SK-N-SH (cell line): Measurements from ENCODE around the gene INTS6. TPM values are rescaled to one million over a fixed set of nuclear protein-coding genes. Genes with fewer than 3 reads are reported as not detected.

Experiments used
- CTCF ChIA-PET: fragments of 300-600, 350-600 bp; formaldehyde crosslinking; extraction: SDS; loops from one replicate; lab custom pipeline; 2021; lab: Yijun Ruan, JAX
- POLR2A ChIA-PET: fragments of 350-600 bp; sonication (Branson Sonifier 250); formaldehyde crosslinking; extraction: SDS; loops from one replicate; lab custom pipeline; 2020; ENCODE audit warnings: antibody characterized with exemption, inconsistent platforms; lab: Yijun Ruan, JAX
- DNase-seq: peaks from one replicate; pipeline ENCODE4 v3.0.0; 2012
- H2AFZ ChIP-seq: fragments of 200-600 bp; sonication (generic); 2 replicates; pipeline ENCODE4 v1.8.1; 2016; ENCODE audit warnings: antibody characterized with exemption, mild to moderate bottlenecking, low read depth
- H3F3A ChIP-seq: fragments of 200-600 bp; sonication (generic); replicated peaks from 2 replicates; pipeline ENCODE3; 2016; ENCODE audit warnings: antibody characterized with exemption, mild to moderate bottlenecking; ENCODE audit not compliant: insufficient read depth
- H3K27ac ChIP-seq, 2 experiments: fragments of 200-500 bp in 1 of 2; fragments of 200-600 bp in 1 of 2; sonication (Bioruptor generic) in 1 of 2; sonication (generic), shearing (Covaris generic) in 1 of 2; 2 replicates each; pipeline versions ENCODE4 v1.5.1 to v1.6.1; 2014 to 2016; ENCODE audit warnings: low read depth in 2 of 2, inconsistent platforms in 1 of 2, low read length in 1 of 2, mild to moderate bottlenecking in 1 of 2, mixed read lengths in 1 of 2
- H3K27me3 ChIP-seq: fragments of 200-600 bp; sonication (generic), shearing (Covaris generic); 2 replicates; pipeline ENCODE4 v1.6.1; 2016; ENCODE audit warnings: mixed run types; ENCODE audit not compliant: insufficient read depth
- H3K36me3 ChIP-seq, 2 experiments: fragments of 200-500 bp in 1 of 2; fragments of 200-600 bp in 1 of 2; sonication (Bioruptor generic) in 1 of 2; sonication (generic) in 1 of 2; replicated peaks in 1 of 2; 2 replicates each; pipeline versions ENCODE3 to v1.5.1; 2014 to 2016; ENCODE audit warnings: low read length in 1 of 2, mild to moderate bottlenecking in 1 of 2; ENCODE audit not compliant: insufficient read depth in 2 of 2, control insufficient read depth in 1 of 2
- H3K4me1 ChIP-seq, 2 experiments: fragments of 200-500 bp in 1 of 2; fragments of 200-600 bp in 1 of 2; sonication (Bioruptor generic) in 1 of 2; sonication (generic), shearing (Covaris generic) in 1 of 2; 2 replicates each; pipeline versions ENCODE4 v1.5.1 to v1.6.1; 2014 to 2016; ENCODE audit warnings: low read depth in 1 of 2, low read length in 1 of 2, mixed run types in 1 of 2; ENCODE audit not compliant: insufficient read depth in 2 of 2, control insufficient read depth in 1 of 2
- H3K4me2 ChIP-seq: fragments of 200-600 bp; sonication (generic), shearing (Covaris generic); 2 replicates; pipeline ENCODE4 v1.6.1; 2017; ENCODE audit warnings: mixed run types
- H3K4me3 ChIP-seq, 2 experiments: fragments of 200-500 bp in 1 of 2; fragments of 200-600 bp in 1 of 2; sonication (Bioruptor generic) in 1 of 2; sonication (generic), shearing (Covaris generic) in 1 of 2; 2 replicates each; pipeline versions ENCODE4 v1.5.1 to v1.8.1; 2014 to 2016; ENCODE audit warnings: low read depth in 2 of 2, inconsistent platforms in 1 of 2, low read length in 1 of 2, mild to moderate bottlenecking in 1 of 2, mixed read lengths in 1 of 2, moderate library complexity in 1 of 2
- H3K79me2 ChIP-seq: fragments of 200-600 bp; sonication (generic); 2 replicates; pipeline ENCODE4 v1.8.1; 2017; ENCODE audit warnings: mild to moderate bottlenecking; ENCODE audit not compliant: insufficient read depth
- H3K9ac ChIP-seq: fragments of 200-600 bp; sonication (generic); 2 replicates; pipeline ENCODE4 v1.6.1; 2017; ENCODE audit warnings: mixed run types
- H3K9me2 ChIP-seq: fragments of 200-600 bp; sonication (generic); 2 replicates; pipeline ENCODE4 v1.6.1; 2017; ENCODE audit warnings: mixed run types
- H3K9me3 ChIP-seq: fragments of 200-600 bp; sonication (generic); 2 replicates; pipeline ENCODE4 v1.6.1; 2017; ENCODE audit warnings: mixed run types, mild to moderate bottlenecking, moderate library complexity
- H4K20me1 ChIP-seq: fragments of 200-600 bp; sonication (generic); 2 replicates; pipeline ENCODE4 v1.6.1; 2017; ENCODE audit warnings: mild to moderate bottlenecking, mixed run types; ENCODE audit not compliant: insufficient read depth
- CTCF ChIP-seq: fragments of 200-600 bp; sonication (generic); IDR thresholded peaks from 2 replicates; pipeline ENCODE4 v1.6.1; 2017; ENCODE audit warnings: antibody characterized with exemption, mild to moderate bottlenecking, moderate library complexity
- ELF1 ChIP-seq: IDR thresholded peaks from 2 replicates; pipeline ENCODE4 v1.4.0; 2012
- FOSL2 ChIP-seq: IDR thresholded peaks from 2 replicates; pipeline ENCODE4 v1.4.0; 2012; ENCODE audit warnings: low read depth, mild to moderate bottlenecking, moderate library complexity, borderline replicate concordance
- FOXM1 ChIP-seq: IDR thresholded peaks from 2 replicates; pipeline ENCODE4 v1.4.0; 2012; ENCODE audit warnings: low read depth, mild to moderate bottlenecking
- GABPA ChIP-seq: IDR thresholded peaks from 2 replicates; pipeline ENCODE4 v1.4.0; 2012; ENCODE audit warnings: low read depth, mild to moderate bottlenecking
- GATA2 ChIP-seq: sonication (generic); formaldehyde crosslinking; IDR thresholded peaks from 2 replicates; pipeline ENCODE4 v1.5.0; 2020; ENCODE audit warnings: mild to moderate bottlenecking, missing genetic modification reagents
- IRF3 ChIP-seq: fragments of 150-350 bp; IDR thresholded peaks from 2 replicates; pipeline ENCODE4 v1.6.1; 2016; ENCODE audit warnings: mild to moderate bottlenecking, low read depth, low read length
- JUND ChIP-seq: IDR thresholded peaks from 2 replicates; pipeline ENCODE4 v1.4.0; 2012
- MEF2A ChIP-seq: IDR thresholded peaks from 2 replicates; pipeline ENCODE4 v1.4.0; 2012; ENCODE audit warnings: low read depth, borderline replicate concordance
- NRF1 ChIP-seq: IDR thresholded peaks from 2 replicates; pipeline ENCODE4 v1.6.1; 2012; ENCODE audit warnings: low read depth, mild to moderate bottlenecking, low read length
- PBX3 ChIP-seq: IDR thresholded peaks from 2 replicates; pipeline ENCODE4; 2012
- POLR2AphosphoS5 ChIP-seq: IDR thresholded peaks from 2 replicates; pipeline ENCODE4 v1.6.1; 2012; ENCODE audit warnings: low read depth, low read length
- RCOR1 ChIP-seq: fragments of 150-350 bp; IDR thresholded peaks from 2 replicates; pipeline ENCODE4 v1.6.1; 2017; ENCODE audit warnings: antibody characterized with exemption, low read length
- RXRA ChIP-seq: IDR thresholded peaks from 2 replicates; pipeline ENCODE4 v1.4.0; 2012; ENCODE audit warnings: low read depth, mild to moderate bottlenecking, borderline replicate concordance
- SIN3A ChIP-seq: IDR thresholded peaks from 2 replicates; pipeline ENCODE4 v1.6.1; 2012; ENCODE audit warnings: low read depth, mild to moderate bottlenecking, low read length, moderate library complexity, borderline replicate concordance
- TCF12 ChIP-seq: IDR thresholded peaks from 2 replicates; pipeline ENCODE4 v1.4.0; 2012
- TEAD4 ChIP-seq: IDR thresholded peaks from 2 replicates; pipeline ENCODE4 v1.4.0; 2012; ENCODE audit warnings: mild to moderate bottlenecking, borderline replicate concordance; ENCODE audit not compliant: insufficient read depth
- USF1 ChIP-seq: IDR thresholded peaks from 2 replicates; pipeline ENCODE4 v1.4.0; 2012; ENCODE audit warnings: low read depth, borderline replicate concordance
- USF2 ChIP-seq: fragments of 150-350 bp; IDR thresholded peaks from 2 replicates; pipeline ENCODE4 v1.6.1; 2017; ENCODE audit warnings: antibody characterized with exemption, low read length, low read depth, borderline replicate concordance
- ZBTB33 ChIP-seq: IDR thresholded peaks from 2 replicates; pipeline ENCODE4 v1.4.0; 2012; ENCODE audit warnings: low read depth, borderline replicate concordance
- WGBS: methylation state at CpG from one replicate; pipeline ENCODE4 v1.1.6; 2017; ENCODE audit warnings: low lambda C conversion rate; 5-methylcytosine and 5-hydroxymethylcytosine counted together
- polyA plus RNA-seq, 3 experiments: library from polyadenylated mRNA; depleted of rRNA; stranded (reverse); fragments of >200 nt; gene quantifications; 2 replicates each; pipeline ENCODE4 v1.2.3, GENCODE V29; 2012

INTS6 gene
- polyA plus RNA-seq, 1 of the 3 experiments (the other 2 are of a cell fraction) = 7.7 TPM

GRCh38 chr13:51325837-51326236 is 127.0 kb downstream of the INTS6 start:
- Histone ChIP-seq H3K79me2 (no peaks in the 10 kb centered on the region), H3K27me3 (no peaks in the 10 kb centered on the region), H3K4me2 (no peak overlapping the region), H3F3A (no peaks in the 10 kb centered on the region), H3K4me1 (peaks cover 0 to 4% of the 10 kb centered on the region in 2 experiments; a peak in 1 of 4 replicates), H3K9me2 (no peaks in the 10 kb centered on the region), H3K27ac (no peak overlapping the region), H3K9ac (no peak overlapping the region), H3K36me3 (no peaks in the 10 kb centered on the region), H2AFZ (no peak overlapping the region), H3K4me3 (no peak overlapping the region), H3K9me3 (no peaks in the 10 kb centered on the region), H4K20me1 (no peaks in the 10 kb centered on the region)
- 93% methylated on average over 6 of the region's 6 CpGs for WGBS
- POLR2A ChIA-PET = interaction anchor here (1.0 kb wide), 1 partner anchor 460 kb away, joined by 3 read pairs; no protein-coding TSS in a partner anchor
- TF ChIP-seq USF2 (no peak), GATA2 (no peak), RCOR1 (no peak)
- CTCF ChIA-PET = interaction anchor here (1.1 to 1.2 kb wide), 2 partner anchors 20 to 472 kb away, joined by 3 to 4 read pairs; no protein-coding TSS in a partner anchor
- DNase-seq = no peak

- no peaks in the 10 kb centered on the region; a peak in 1 of 4 replicates for H3K4me1 ChIP-seq
- no peaks in the 10 kb centered on the region for H4K20me1 ChIP-seq
- no peak overlapping the region for H3K27ac ChIP-seq
- H3K36me3 ChIP-seq = no peaks in the 10 kb centered on the region
- H3K4me2 ChIP-seq = no peak overlapping the region
- H3K27me3 ChIP-seq = no peaks in the 10 kb centered on the region
- H2AFZ ChIP-seq = no peak overlapping the region
- no peaks in the 10 kb centered on the region for H3K79me2 ChIP-seq
- H3F3A ChIP-seq = no peaks in the 10 kb centered on the region
- H3K9me2 ChIP-seq = no peaks in the 10 kb centered on the region
- DNase-seq = no peak
- H3K9ac ChIP-seq = no peak overlapping the region
- H3K4me3 ChIP-seq = no peak overlapping the region
- H3K9me3 ChIP-seq = no peaks in the 10 kb centered on the region
- ChIA-PET POLR2A (interaction anchor here (1.0 kb wide), 1 partner anchor 461 kb away, joined by 3 read pairs; no protein-coding TSS in a partner anchor), CTCF (interaction anchor here (1.1 to 1.2 kb wide), 2 partner anchors 19 to 473 kb away, joined by 3 to 4 read pairs; no protein-coding TSS in a partner anchor)
- 50% methylated on average over 11 of the region's 14 CpGs for WGBS
- TF ChIP-seq MEF2A (no peak), POLR2AphosphoS5 (no peak), FOXM1 (no peak), ZBTB33 (no peak), FOSL2 (no peak), SIN3A (no peak), IRF3 (no peak), GABPA (no peak), TCF12 (no peak), CTCF (no peak), JUND (no peak), USF1 (no peak), ELF1 (no peak), NRF1 (no peak), TEAD4 (no peak), RXRA (no peak), PBX3 (no peak)
These were observed 128.0 kb downstream of the INTS6 start for GRCh38 chr13:51324714-51325420.
